GM18520 (cell line): ENCODE data around the gene PRR35.
A peak's percentile ranks its signal among the peaks of the same experiment; 100 is the strongest.

ENCODE experiments used
- ATAC-seq: cut with Tn5 transposase; IDR thresholded peaks from one replicate; pipeline ENCODE4 v1.9.1; 2021; ENCODE audit not compliant: unreplicated experiment

PRR35 gene

GRCh38 chr16:578232-578869 is 18.2 kb downstream of the PRR35 start:
- ATAC-seq = no peak

GRCh38 chr16:578870-579405 is 18.7 kb downstream of the PRR35 start:
- ATAC-seq = no peak

- ATAC-seq = no peak
Measured at GRCh38 chr16:580141-580945, 20.1 kb downstream of the PRR35 start.

GRCh38 chr16:580946-581498 is 20.8 kb downstream of the PRR35 start:
- ATAC-seq = no peak

GRCh38 chr16:582218-582613 is 22.0 kb downstream of the PRR35 start:
- no peak for ATAC-seq

GRCh38 chr16:582614-583331 is 22.6 kb downstream of the PRR35 start:
- no peak for ATAC-seq

GRCh38 chr16:583470-583814 is 23.2 kb downstream of the PRR35 start:
- no peak for ATAC-seq

GRCh38 chr16:583815-584591 is 23.8 kb downstream of the PRR35 start:
- ATAC-seq = no peak

- ATAC-seq = no peak
Measured at GRCh38 chr16:585351-585750, 25.2 kb downstream of the PRR35 start.

- ATAC-seq = no peak
Measured at GRCh38 chr16:586047-586644, 26.0 kb downstream of the PRR35 start.

- ATAC-seq = no peak
Measured at GRCh38 chr16:586645-587590, 26.7 kb downstream of the PRR35 start.

GRCh38 chr16:588639-588888 is 28.4 kb downstream of the PRR35 start:
- peak; percentile 6 for ATAC-seq

GRCh38 chr16:588889-589657 is 28.9 kb downstream of the PRR35 start:
- peak; percentile 62 for ATAC-seq

- ATAC-seq = peak; percentile 54
Measured at GRCh38 chr16:589658-590187, 29.5 kb downstream of the PRR35 start, which contains the start of gene RAB40C. Gene RAB40C (plus strand): TSS chr16:590066. CDS start chr16:590292, 226 bp downstream.

GRCh38 chr16:590188-590814 is 30.1 kb downstream of the PRR35 start:
- ATAC-seq = no peak

- no peak for ATAC-seq
Measured at GRCh38 chr16:590815-591200, 30.6 kb downstream of the PRR35 start.

- ATAC-seq = no peak
Measured at GRCh38 chr16:591231-591630, 31.0 kb downstream of the PRR35 start.
